GM23248 (cell line): ENCODE data around the gene FBXO34.

Source experiments
- EZH2 ChIP-seq: fragments of 200-600 bp; sonication (generic); IDR thresholded peaks from 2 replicates; pipeline ENCODE4 v1.6.1; 2018; ENCODE audit warnings: antibody characterized with exemption, mild to moderate bottlenecking; ENCODE audit not compliant: insufficient read depth, poor library complexity, severe bottlenecking
- EZH2phosphoT487 ChIP-seq: fragments of 200-600 bp; sonication (generic); IDR thresholded peaks from 2 replicates; pipeline ENCODE4 v1.6.1; 2018; ENCODE audit warnings: antibody characterized with exemption, moderate library complexity, mild to moderate bottlenecking, low read depth; ENCODE audit not compliant: insufficient read depth

GRCh38 chr14:55353686-55354467 lies 82.7 kb downstream of the FBXO34 start:
- TF ChIP-seq EZH2phosphoT487 (no peak), EZH2 (no peak)
